Uterus (tissue), 2 donors: ENCODE measurements around the gene GLIS1.

ENCODE experiments used
- CTCF ChIP-seq, 4 experiments: fragments of 200-600 bp in 2 of 4; fragments of 450-650 bp in 2 of 4; sonication (generic) in 2 of 4; IDR thresholded peaks; one replicate each; pipeline ENCODE4 v1.5.1; 2016 to 2019; ENCODE audit warnings: antibody characterized with exemption in 4 of 4, mild to moderate bottlenecking in 2 of 4, moderate library complexity in 1 of 4
- POLR2A ChIP-seq, 2 donors: fragments of 450-650 bp; IDR thresholded peaks; one replicate each; pipeline ENCODE4 v1.6.1; 2016; ENCODE audit warnings: antibody characterized with exemption in 2 of 2, mild to moderate bottlenecking in 1 of 2, moderate library complexity in 1 of 2

- no peak for TF ChIP-seq POLR2A (IDR thresholded peaks at IDR 0.05)
- no peak for TF ChIP-seq CTCF (IDR thresholded peaks at IDR 0.05)
Observed at GRCh38 chr1:53520481-53520880, 218.5 kb downstream of the GLIS1 start.
